HepG2 (cell line): ENCODE measurements around the gene PRM3. TPM values are rescaled to one million over a fixed set of nuclear protein-coding genes. Genes with fewer than 3 reads are reported as not detected.

ENCODE experiments used
- ETV5 ChIP-seq: IDR thresholded peaks from 2 replicates; pipeline ENCODE4 v1.6.1; 2018; ENCODE audit warnings: missing biosample characterization, missing genetic modification reagents, inconsistent platforms, borderline replicate concordance
- GABPA ChIP-seq, 2 experiments: IDR thresholded peaks; 2 replicates each; pipeline ENCODE4 v1.6.1; 2011 to 2016; ENCODE audit warnings: low read depth in 2 of 2, low read length in 1 of 2, missing biosample characterization in 1 of 2, missing genetic modification characterization in 1 of 2
- HMG20B ChIP-seq: conservative IDR thresholded peaks from 2 replicates; pipeline ENCODE4 v1.6.1; 2016; ENCODE audit warnings: missing genetic modification reagents, missing compliant biosample characterization
- MEIS2 ChIP-seq: sonication (generic); formaldehyde crosslinking; IDR thresholded peaks from 2 replicates; pipeline ENCODE4 v1.9.0; 2021; ENCODE audit warnings: mild to moderate bottlenecking, missing genetic modification reagents
- PAWR ChIP-seq: sonication (generic); formaldehyde crosslinking; IDR thresholded peaks from 2 replicates; pipeline ENCODE4 v1.4.0; 2020; ENCODE audit warnings: missing genetic modification reagents, mild to moderate bottlenecking, borderline replicate concordance
- PHF21A ChIP-seq: sonication (generic); formaldehyde crosslinking; IDR thresholded peaks from 2 replicates; pipeline ENCODE4 v1.5.0; 2020; ENCODE audit warnings: mild to moderate bottlenecking, missing genetic modification reagents
- RELA ChIP-seq: sonication (generic); formaldehyde crosslinking; IDR thresholded peaks from 2 replicates; pipeline ENCODE4 v1.4.0; 2020; ENCODE audit warnings: missing genetic modification reagents
- RFX3 ChIP-seq: IDR thresholded peaks from 2 replicates; pipeline ENCODE4 v1.6.1; 2016; ENCODE audit warnings: missing biosample characterization, missing genetic modification reagents
- SRSF4 ChIP-seq: fragments of 200-400 bp; formaldehyde crosslinking; IDR thresholded peaks from one replicate; pipeline ENCODE4 v1.6.1; 2018; ENCODE audit warnings: mild to moderate bottlenecking, low read depth, low read length, moderate library complexity; ENCODE audit not compliant: poor library complexity, severe bottlenecking
- STAT5B ChIP-seq: sonication (generic); formaldehyde crosslinking; IDR thresholded peaks from 2 replicates; pipeline ENCODE4 v1.4.0; 2020; ENCODE audit warnings: missing genetic modification reagents
- TBL1XR1 ChIP-seq: fragments of 150-350 bp; IDR thresholded peaks from 2 replicates; pipeline ENCODE4 v1.6.1; 2014; ENCODE audit warnings: borderline replicate concordance, low read length; ENCODE audit not compliant: partially characterized antibody
- ZNF484 ChIP-seq: sonication (generic); formaldehyde crosslinking; IDR thresholded peaks from 2 replicates; pipeline ENCODE4 v1.5.1; 2020; ENCODE audit warnings: mild to moderate bottlenecking, low read depth, missing genetic modification reagents, borderline replicate concordance
- ZNF660 ChIP-seq: sonication (generic); formaldehyde crosslinking; IDR thresholded peaks from 2 replicates; pipeline ENCODE4 v1.5.1; 2020; ENCODE audit warnings: mild to moderate bottlenecking, low read depth, missing genetic modification reagents, borderline replicate concordance
- polyA plus RNA-seq, 8 experiments: library from polyadenylated mRNA; depleted of rRNA in 3 of 8; stranded (reverse) in 7 of 8; unstranded in 1 of 8; fragments of >200 nt; fragmentation: Illumina TruSeq in 4 of 8; extraction: Trizol in 4 of 8; gene quantifications; 2 replicates each; pipeline versions ENCODE4 v1.2.1 to v1.2.3, GENCODE V29; 2011 to 2016; ENCODE audit warnings: low read depth in 4 of 8, missing spikeins in 1 of 8, mixed read lengths in 1 of 8; ENCODE audit not compliant: insufficient read depth in 1 of 8
- total RNA-seq, 5 experiments: library from RNA; depleted of rRNA; stranded (reverse); fragments of >200 nt; fragmentation: Illumina TruSeq; extraction: Trizol; gene quantifications; 2 replicates each; pipeline ENCODE4 v1.2.3, GENCODE V29; 2016; ENCODE audit warnings: low read depth in 1 of 5
- TF ChIP-seq, protein P1 (sequence below): sonication (generic); formaldehyde crosslinking; IDR thresholded peaks from 2 replicates; pipeline ENCODE4 v1.4.0; 2020; ENCODE audit warnings: mild to moderate bottlenecking, missing genetic modification reagents
- TF ChIP-seq, protein P2 (sequence below): sonication (generic); formaldehyde crosslinking; IDR thresholded peaks from 2 replicates; pipeline ENCODE4 v1.5.0; 2020; ENCODE audit warnings: missing genetic modification reagents, mild to moderate bottlenecking, borderline replicate concordance
- TF ChIP-seq, protein P3 (sequence below): sonication (generic); formaldehyde crosslinking; IDR thresholded peaks from 2 replicates; pipeline ENCODE4 v1.5.0; 2020; ENCODE audit warnings: missing genetic modification reagents, mild to moderate bottlenecking, borderline replicate concordance
- TF ChIP-seq, protein P4 (sequence below): sonication (generic); formaldehyde crosslinking; IDR thresholded peaks from 2 replicates; pipeline ENCODE4 v1.5.0; 2020; ENCODE audit warnings: missing genetic modification reagents
- TF ChIP-seq, protein P5 (sequence below): sonication (generic); formaldehyde crosslinking; IDR thresholded peaks from 2 replicates; pipeline ENCODE4 v1.8.0; 2022; ENCODE audit warnings: mild to moderate bottlenecking, missing genetic modification reagents
- TF ChIP-seq, protein P6 (sequence below): IDR thresholded peaks from 2 replicates; pipeline ENCODE4 v1.6.1; 2016; ENCODE audit warnings: missing compliant biosample characterization, missing genetic modification reagents, borderline replicate concordance
- TF ChIP-seq, protein P7 (sequence below): sonication (generic); formaldehyde crosslinking; conservative IDR thresholded peaks from 2 replicates; pipeline ENCODE4 v1.4.0; 2020; ENCODE audit warnings: missing genetic modification reagents

The PRM3 gene
- total and polyA plus RNA-seq, 2 of the 13 experiments (the other 11 are each of a cell fraction or from before 2014, with no cell fraction given), result not detected

DNA sequence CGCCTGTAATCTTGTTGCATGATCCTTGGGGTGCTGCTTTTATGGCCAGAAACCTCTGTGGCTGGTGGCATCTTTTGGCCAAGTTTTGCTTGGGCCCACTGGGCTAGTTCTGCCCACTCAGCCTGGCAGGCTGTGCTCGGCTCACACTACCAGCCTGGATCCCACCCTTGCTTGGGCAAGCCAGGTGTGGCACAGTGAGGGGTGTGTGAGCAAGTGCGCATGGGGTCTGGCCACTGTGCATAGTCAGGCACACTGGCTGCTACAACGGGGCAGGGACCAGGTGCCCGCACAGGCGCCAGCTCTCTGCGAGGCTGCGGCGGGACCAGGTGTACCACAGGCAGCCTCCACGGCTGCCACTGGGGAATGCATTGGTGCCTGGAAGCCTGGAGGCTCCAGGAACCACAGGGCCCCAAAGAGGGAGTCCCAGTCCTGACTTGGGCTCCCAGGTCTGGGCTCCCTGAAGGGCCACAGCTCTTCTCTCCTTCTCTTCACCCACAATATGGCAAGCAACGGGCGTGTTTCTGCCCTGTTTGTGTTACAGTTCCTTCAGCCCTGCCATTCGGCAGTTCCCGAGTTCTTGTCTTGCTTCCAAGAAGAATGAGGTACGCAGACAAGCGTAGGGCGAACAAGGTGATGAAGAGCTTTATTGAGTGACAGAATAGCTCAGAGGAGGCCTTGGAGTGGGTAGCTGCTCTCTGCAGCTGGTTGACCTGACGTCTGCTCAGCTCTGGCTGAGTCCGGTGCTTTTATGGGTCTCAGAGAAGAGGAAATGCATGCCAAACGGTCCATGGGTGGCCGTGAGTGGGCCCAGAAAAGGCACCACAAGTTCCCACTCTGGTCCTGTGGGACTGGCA, 34.4 kb upstream of the PRM3 start (continued):
- TF ChIP-seq, protein P1, sequence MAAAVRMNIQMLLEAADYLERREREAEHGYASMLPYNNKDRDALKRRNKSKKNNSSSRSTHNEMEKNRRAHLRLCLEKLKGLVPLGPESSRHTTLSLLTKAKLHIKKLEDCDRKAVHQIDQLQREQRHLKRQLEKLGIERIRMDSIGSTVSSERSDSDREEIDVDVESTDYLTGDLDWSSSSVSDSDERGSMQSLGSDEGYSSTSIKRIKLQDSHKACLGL (CRISPR knock-in tag), result peak; percentile 78; the same call in 1 of the 2 replicates
- TF ChIP-seq TBL1XR1 (no peak), ZNF484 (CRISPR knock-in tag) (0 out of 2 replicates have a peak, but pooled peaks have one; percentile 71), MEIS2 (no peak), RFX3 (CRISPR knock-in tag) (no peak), HMG20B (no peak), ETV5 (no peak), STAT5B (CRISPR knock-in tag) (no peak), GABPA (IDR thresholded peaks at IDR 0.05; ENCODE audit: low read depth, low read length) (no peak), GABPA (CRISPR knock-in tag; IDR thresholded peaks at IDR 0.05; ENCODE audit: low read depth) (no peak), SRSF4 (no peak), PHF21A (no peak), RELA (no peak), ZNF660 (no peak), PAWR (CRISPR knock-in tag) (0 out of 2 replicates have a peak, but pooled peaks have one; percentile 81)
- TF ChIP-seq, protein P2, sequence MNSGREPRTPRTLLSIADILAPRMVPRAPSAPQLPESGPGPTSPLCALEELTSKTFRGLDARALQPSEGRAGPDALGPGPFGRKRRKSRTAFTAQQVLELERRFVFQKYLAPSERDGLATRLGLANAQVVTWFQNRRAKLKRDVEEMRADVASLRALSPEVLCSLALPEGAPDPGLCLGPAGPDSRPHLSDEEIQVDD (CRISPR knock-in tag), result no peak; the same call in none of the 2 replicates
- TF ChIP-seq, protein P3, sequence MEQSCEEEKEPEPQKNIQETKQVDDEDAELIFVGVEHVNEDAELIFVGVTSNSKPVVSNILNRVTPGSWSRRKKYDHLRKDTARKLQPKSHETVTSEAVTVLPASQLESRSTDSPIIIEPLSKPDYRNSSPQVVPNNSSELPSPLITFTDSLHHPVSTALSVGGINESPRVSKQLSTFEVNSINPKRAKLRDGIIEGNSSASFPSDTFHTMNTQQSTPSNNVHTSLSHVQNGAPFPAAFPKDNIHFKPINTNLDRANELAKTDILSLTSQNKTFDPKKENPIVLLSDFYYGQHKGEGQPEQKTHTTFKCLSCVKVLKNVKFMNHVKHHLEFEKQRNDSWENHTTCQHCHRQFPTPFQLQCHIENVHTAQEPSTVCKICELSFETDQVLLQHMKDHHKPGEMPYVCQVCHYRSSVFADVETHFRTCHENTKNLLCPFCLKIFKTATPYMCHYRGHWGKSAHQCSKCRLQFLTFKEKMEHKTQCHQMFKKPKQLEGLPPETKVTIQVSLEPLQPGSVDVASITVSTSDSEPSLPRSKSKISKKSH (CRISPR knock-in tag), result no peak
- TF ChIP-seq, protein P4, sequence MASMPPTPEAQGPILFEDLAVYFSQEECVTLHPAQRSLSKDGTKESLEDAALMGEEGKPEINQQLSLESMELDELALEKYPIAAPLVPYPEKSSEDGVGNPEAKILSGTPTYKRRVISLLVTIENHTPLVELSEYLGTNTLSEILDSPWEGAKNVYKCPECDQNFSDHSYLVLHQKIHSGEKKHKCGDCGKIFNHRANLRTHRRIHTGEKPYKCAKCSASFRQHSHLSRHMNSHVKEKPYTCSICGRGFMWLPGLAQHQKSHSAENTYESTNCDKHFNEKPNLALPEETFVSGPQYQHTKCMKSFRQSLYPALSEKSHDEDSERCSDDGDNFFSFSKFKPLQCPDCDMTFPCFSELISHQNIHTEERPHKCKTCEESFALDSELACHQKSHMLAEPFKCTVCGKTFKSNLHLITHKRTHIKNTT (CRISPR knock-in tag), result no peak
- TF ChIP-seq, protein P5, sequence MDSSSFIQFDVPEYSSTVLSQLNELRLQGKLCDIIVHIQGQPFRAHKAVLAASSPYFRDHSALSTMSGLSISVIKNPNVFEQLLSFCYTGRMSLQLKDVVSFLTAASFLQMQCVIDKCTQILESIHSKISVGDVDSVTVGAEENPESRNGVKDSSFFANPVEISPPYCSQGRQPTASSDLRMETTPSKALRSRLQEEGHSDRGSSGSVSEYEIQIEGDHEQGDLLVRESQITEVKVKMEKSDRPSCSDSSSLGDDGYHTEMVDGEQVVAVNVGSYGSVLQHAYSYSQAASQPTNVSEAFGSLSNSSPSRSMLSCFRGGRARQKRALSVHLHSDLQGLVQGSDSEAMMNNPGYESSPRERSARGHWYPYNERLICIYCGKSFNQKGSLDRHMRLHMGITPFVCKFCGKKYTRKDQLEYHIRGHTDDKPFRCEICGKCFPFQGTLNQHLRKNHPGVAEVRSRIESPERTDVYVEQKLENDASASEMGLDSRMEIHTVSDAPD, result 0 out of 2 replicates have a peak, but pooled peaks have one; percentile 10
- TF ChIP-seq, protein P6, sequence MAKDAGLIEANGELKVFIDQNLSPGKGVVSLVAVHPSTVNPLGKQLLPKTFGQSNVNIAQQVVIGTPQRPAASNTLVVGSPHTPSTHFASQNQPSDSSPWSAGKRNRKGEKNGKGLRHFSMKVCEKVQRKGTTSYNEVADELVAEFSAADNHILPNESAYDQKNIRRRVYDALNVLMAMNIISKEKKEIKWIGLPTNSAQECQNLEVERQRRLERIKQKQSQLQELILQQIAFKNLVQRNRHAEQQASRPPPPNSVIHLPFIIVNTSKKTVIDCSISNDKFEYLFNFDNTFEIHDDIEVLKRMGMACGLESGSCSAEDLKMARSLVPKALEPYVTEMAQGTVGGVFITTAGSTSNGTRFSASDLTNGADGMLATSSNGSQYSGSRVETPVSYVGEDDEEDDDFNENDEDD, result no peak
- TF ChIP-seq, protein P7, sequence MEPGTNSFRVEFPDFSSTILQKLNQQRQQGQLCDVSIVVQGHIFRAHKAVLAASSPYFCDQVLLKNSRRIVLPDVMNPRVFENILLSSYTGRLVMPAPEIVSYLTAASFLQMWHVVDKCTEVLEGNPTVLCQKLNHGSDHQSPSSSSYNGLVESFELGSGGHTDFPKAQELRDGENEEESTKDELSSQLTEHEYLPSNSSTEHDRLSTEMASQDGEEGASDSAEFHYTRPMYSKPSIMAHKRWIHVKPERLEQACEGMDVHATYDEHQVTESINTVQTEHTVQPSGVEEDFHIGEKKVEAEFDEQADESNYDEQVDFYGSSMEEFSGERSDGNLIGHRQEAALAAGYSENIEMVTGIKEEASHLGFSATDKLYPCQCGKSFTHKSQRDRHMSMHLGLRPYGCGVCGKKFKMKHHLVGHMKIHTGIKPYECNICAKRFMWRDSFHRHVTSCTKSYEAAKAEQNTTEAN (CRISPR knock-in tag), result no peak
